ENCODE measurements around the gene NLGN1. TPM values are rescaled to one million over a fixed set of nuclear protein-coding genes. Genes with fewer than 3 reads are reported as not detected.

NLGN1 gene
- total and polyA plus RNA-seq, 2 of the 8 experiments (the other 6 are each of a cell fraction or from before 2014, with no cell fraction given) = 7.8 to 14.8 TPM

GRCh38 chr3:173920386-173920785, 522.8 kb downstream of the NLGN1 start:
- H3K14ac ChIP-seq (ENCODE audit: insufficient read length) = no peak overlapping the region
- CTCF ChIA-PET (ENCODE audit: partially characterized antibody) = interaction anchor here (0.5 to 0.7 kb wide), 2 partner anchors 148 to 330 kb away, joined by 3 read pairs; no protein-coding TSS in a partner anchor

More at GRCh38 chr3:173920386-173920785, 522.8 kb downstream of the NLGN1 start:
- FAIRE-seq (no peak), DNase-seq (ENCODE audit: low read depth in 1 of 2, low spot score in 2 of 2) (no peak)
- Histone ChIP-seq H3K4me1 (replicated peaks in 1 of 4; ENCODE audit: control insufficient read depth in 3 of 4, insufficient read depth in 4 of 4, low read length in 3 of 4) (peaks cover 0 to 4% (median 0%) of the 10 kb centered on the region in 4 experiments; a peak in 1 of 7 replicates), H2BK20ac (ENCODE audit: low read length) (no peak overlapping the region), H3K9me3 (ENCODE audit: insufficient read depth in 2 of 2, low read depth in 1 of 2, low read length in 1 of 2) (no peaks in the 10 kb centered on the region), H4K5ac (ENCODE audit: insufficient read length, low read depth, low read length) (no peak overlapping the region), H3K23ac (ENCODE audit: insufficient read length) (no peak overlapping the region), H3K79me2 (ENCODE audit: control insufficient read depth in 1 of 2, insufficient read depth in 2 of 2, low read length in 2 of 2) (no peaks in the 10 kb centered on the region), H4K91ac (replicated peaks; ENCODE audit: insufficient read length, low read length) (no peak overlapping the region), H3K9ac (replicated peaks in 1 of 4; ENCODE audit: extremely low read depth in 1 of 4, low read depth in 3 of 4, low read length in 3 of 4) (no peak overlapping the region), H2BK120ac (replicated peaks; ENCODE audit: low read depth, low read length) (no peak overlapping the region), H3K79me1 (ENCODE audit: low read depth, low read length) (no peaks in the 10 kb centered on the region), H2AFZ (ENCODE audit: low read length) (no peak overlapping the region), H2BK12ac (ENCODE audit: low read depth, low read length) (no peak overlapping the region), H3K27ac (ENCODE audit: low read depth, low read length) (no peak overlapping the region), H2BK5ac (ENCODE audit: low read depth, low read length) (no peak overlapping the region), H3K23me2 (ENCODE audit: low read depth, low read length) (no peaks in the 10 kb centered on the region), H4K8ac (ENCODE audit: extremely low read depth, insufficient read depth, low read length) (no peak overlapping the region), H2AK5ac (ENCODE audit: low read depth, low read length) (no peak overlapping the region), H4K20me1 (replicated peaks in 1 of 2; ENCODE audit: control insufficient read depth in 1 of 2, insufficient read depth in 2 of 2, low read length in 2 of 2) (no peaks in the 10 kb centered on the region), H3K36me3 (ENCODE audit: control insufficient read depth in 2 of 4, insufficient read depth in 4 of 4, low read length in 3 of 4) (no peaks in the 10 kb centered on the region), H3K18ac (ENCODE audit: extremely low read depth, low read length) (no peak overlapping the region), H3K4ac (replicated peaks; ENCODE audit: insufficient read length, low read depth, low read length) (no peak overlapping the region), H3K4me3 (ENCODE audit: extremely low read depth in 1 of 4, insufficient read depth in 2 of 4, low read depth in 3 of 4, low read length in 4 of 4) (no peak overlapping the region), H3K4me2 (ENCODE audit: insufficient read depth in 1 of 2, low read depth in 2 of 2, low read length in 2 of 2) (no peak overlapping the region), H3K56ac (replicated peaks; ENCODE audit: insufficient read length, low read depth, low read length) (no peak overlapping the region), H3K27me3 (replicated peaks in 1 of 4; ENCODE audit: control insufficient read depth in 3 of 4, extremely low read depth in 1 of 4, insufficient read depth in 3 of 4, low read length in 3 of 4) (no peaks in the 10 kb centered on the region), H2BK15ac (ENCODE audit: low read length) (no peak overlapping the region)
- no peak for TF ChIP-seq SUZ12 (IDR thresholded peaks at IDR 0.05; ENCODE audit: low read length)
- no peak for TF ChIP-seq JUN (IDR thresholded peaks at IDR 0.05; ENCODE audit: low read depth, low read length)
- TF ChIP-seq CHD2 (IDR thresholded peaks at IDR 0.05; ENCODE audit: low read length) = no peak
- POLR2A ChIA-PET (ENCODE audit: partially characterized antibody) = no interaction called here
- WGBS, 2 experiments (ENCODE audit: extremely low coverage in 1 of 2, insufficient coverage in 1 of 2, insufficient read length in 1 of 2, insufficient replicate concordance in 2 of 2, low coverage in 1 of 2, low lambda C conversion rate in 2 of 2, missing lambda C conversion rate in 1 of 2) = 96% methylated on average over 1 of the region's 1 CpG; no CpG with 5 or more reads in 1 of the 2 experiments
